SKM-1 treated with dmso at 0.1 percent for 144 hours (cell line): ENCODE results near the gene OR13C4.
"Not testable (repeated sequence)": the region's sequence is repeated elsewhere in the genome, so short reads cannot be mapped to it uniquely, and the experiment has no call there.

Experiments
- DNase-seq: peaks from one replicate; lab custom pipeline; 2025; ENCODE audit not compliant: unreplicated experiment; lab: John Stamatoyannopoulos, UW

OR13C4 gene

DNA sequence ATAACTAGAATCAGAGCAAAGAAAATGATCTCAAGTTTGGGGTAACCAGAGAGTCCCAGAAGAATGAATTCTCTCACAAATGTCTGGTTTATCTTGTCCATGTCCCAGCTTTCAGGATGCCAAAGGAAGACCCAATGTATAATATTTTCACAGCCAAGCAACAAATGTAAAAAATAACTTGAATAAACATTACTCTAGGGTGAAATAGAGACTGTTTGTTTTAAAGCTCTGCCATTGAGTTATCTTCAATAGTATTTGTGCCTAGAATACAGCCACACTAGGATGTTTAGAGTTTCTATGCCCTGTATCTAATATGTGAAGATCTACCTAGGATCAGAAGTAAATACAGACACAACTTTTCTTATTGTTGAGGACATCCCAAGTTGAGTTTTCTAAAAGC, at the start of gene OR13C4:
Gene OR13C4 (minus strand): TSS at position 101 of the 400 bp plus-strand sequence. CDS start 0 bp downstream, at position 101.
- DNase-seq, result no peak

DNA sequence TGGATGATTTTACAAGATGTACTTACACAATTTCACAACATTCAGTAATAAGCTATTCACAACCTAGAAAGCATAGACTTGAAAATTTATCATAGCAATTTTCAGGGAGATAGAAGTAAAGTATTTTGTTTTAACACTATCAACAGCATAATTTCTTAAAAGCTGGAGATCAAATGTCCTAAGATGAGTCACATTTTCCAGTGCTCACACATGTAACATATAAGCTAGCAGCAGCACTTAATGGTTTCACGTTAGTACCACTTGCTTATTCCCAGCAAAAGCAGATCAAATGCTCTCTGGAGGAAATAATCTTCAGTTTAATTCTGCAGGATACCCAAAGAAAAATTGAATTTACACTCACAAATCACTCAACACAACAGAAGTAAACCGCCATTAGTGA, 48.4 kb upstream of the OR13C4 start:
- no peak for DNase-seq

DNA sequence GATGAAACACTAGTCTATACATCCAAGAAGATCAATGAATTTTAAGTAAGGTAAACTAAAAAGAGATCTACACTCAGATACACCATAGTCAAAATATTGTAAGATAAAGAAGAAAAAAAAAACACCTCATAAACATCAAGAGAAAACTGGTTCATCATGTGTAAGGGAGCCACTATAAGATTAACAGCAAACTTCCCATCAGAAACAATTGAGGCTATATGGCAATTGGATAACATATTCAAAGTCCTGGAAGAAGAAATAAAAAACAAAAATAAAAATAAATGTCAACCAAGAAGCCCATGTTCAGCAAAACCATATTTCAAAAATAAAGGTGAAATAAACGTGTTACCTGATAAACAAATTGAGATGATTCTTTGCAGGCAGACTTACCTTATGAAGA, 45.6 kb upstream of the OR13C4 start:
- no peak for DNase-seq

DNA sequence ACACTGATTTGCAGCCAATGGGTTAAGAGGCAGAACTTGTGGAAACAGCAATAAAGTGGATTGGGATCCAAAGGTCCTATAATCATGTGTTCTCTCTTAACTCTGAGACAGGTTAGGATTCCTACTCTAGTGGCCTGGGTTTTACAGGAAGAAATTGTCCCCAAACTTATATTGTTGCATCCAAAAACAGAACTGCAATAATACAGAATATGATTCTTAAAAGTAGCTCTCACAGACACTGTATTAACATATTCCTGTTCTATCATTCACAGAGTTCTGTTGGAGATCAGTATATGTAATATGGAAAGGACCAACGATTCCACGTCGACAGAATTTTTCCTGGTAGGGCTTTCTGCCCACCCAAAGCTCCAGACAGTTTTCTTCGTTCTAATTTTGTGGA, 41.9 kb upstream of the OR13C4 start, which contains the start of gene OR13C8:
Gene OR13C8 (plus strand): TSS at position 301 of the 400 bp plus-strand sequence. CDS start 0 bp downstream, at position 301.
- no peak for DNase-seq

DNA sequence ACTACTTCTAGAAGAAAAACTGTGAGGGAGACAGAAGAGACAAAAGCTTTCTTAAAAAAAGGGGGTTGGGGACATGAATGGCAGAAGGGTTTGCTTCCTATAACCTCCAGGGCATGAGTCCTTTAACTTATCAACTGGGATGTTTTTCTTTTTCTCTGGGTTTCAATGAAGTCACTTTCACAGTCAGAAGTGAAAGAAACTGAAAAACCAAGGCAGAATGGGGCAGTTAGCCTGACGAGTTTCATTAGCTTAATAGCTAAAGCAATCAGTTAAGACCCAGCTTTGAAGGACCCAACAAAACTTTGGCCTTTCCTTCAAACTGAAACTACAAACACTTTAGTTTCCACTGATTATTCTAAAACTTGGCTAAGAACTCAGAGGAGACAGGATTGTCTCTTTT, 37.3 kb upstream of the OR13C4 start:
- no peak for DNase-seq

DNA sequence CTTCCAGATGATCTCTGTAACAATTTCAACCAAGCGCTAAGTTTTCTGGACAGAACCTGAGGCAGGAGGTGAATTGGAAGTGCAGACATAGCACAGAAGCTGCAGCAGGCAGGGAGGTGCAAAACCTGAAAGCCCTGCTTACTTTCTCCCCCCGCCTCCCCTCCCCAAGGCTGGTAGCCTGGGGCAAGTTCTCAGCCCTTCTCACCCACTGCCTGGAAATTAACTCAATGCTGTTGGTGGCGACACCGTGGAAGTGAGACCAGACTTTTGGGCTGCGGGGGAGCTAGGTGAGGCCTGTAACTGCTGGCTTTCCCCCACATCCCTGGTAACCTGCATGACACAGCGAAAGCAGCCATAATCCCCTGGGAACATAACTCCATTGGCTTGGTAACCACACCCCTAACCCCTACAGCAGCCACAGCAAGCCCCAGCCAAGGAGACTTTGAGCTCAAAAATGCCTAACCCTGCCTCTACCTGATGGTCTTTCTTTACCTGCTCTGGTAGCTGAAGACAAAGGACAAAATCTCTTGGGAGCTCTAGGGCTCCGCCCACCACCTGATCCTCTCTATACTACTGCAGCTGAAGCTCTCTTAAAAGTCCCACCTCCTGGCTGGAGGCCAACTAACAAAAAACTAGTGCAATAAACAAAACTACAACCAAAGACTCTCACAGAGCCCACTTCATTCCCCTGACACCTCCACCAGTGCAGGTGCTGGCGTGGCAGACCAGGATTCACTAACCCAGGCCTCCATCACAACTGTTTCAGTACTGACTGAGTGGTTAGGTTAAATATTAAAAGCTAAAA, 30.0 kb upstream of the OR13C4 start:
- no peak for DNase-seq

DNA sequence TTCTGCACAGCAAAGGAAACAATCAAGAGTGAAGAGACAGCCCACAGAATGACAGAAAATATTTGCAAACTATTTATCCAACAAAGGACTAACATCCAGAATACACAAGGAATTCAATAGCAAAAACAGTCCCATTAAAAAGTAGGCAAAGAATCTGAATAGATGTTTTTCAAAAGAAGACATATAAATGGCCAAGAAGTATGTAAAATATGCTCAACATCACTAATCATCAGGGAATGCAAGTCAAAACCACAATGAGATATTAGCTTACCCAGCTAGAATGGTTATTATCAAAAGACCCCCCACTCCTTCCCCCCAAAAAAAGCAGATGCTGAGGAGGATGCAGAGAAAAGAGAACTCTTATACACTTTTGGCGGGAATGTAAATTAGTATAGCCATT, 28.5 kb upstream of the OR13C4 start:
- no peak for DNase-seq

DNA sequence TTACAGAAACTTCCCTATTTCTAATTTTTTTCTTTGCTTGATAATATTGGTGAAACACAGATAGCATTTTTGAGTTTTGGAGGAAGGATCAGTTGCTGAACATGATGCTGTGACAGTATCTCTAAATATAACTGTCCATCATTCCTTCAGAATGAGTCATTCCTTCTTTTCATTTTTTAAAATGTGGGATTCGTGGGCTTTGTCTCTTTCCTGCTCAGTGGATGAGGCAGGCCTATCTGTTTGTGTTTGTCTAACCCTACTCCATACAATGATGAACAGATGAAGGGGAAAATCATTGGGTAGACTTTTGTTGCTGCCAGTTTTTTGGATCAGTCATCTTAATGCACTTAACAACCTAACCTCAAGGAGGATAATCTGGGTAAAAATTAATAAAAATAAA, 26.3 kb upstream of the OR13C4 start:
- no peak for DNase-seq

DNA sequence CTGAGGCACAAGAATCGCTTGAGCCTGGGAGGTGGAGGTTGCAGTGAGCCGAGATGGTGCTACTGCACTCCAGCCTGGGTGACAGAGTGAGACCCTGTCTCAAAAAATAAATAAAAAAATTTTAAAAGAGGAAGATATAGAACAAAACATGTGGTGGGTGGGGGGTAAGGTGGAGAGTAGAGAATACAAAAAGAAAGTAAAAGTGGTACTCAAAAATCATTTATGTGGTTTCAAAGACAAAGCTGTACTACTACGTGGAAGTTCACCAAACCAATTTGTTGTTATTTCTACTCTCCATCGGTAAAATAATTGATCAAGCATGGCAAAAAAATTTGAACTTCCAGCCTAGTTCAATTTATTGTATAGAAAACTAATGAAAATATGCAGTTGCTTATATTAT, 17.6 kb upstream of the OR13C4 start:
- DNase-seq, result no peak

DNA sequence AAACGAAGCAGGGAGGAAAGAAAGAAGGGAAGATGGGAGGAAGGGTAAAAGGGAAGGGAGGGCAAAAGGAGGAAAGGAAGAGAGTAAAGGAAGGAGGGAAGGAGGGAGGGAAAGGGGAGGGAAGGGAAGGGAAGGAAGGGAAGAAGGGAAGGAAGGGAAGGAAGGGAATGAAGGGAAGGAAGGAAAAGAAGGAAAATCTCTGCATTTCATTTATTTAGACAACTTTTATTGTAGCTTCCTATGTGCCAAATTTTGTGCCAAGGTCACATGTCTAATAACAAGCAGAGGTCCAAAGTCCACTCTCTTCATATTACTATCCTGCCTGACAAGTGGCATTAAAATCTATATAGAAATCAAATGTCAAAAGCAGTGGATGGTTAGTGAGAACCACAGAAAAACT, 12.3 kb upstream of the OR13C4 start:
- DNase-seq, result no peak

DNA sequence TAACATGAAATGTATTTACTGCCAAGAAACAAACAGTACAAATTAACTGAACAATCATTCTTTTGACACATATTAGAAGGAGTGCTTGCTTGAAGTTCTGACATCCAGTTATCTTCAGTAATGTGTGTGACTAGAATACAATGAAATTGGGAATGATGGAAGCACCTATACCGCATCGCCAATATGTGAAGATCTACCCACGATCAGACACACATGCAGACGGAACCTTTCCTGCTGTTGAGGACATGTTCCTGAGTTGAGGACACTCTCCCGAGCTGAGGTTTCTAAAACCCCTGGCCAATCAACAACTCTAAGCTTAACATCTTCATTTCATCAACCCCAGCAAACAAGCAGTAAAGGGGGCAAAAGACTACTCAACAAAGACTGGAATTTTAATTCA, 9.7 kb upstream of the OR13C4 start, which contains the start of gene OR13C3:
Gene OR13C3 (minus strand): TSS at position 101 of the 400 bp plus-strand sequence. CDS start 133 bp downstream, outside the sequence.
- no peak for DNase-seq

DNA sequence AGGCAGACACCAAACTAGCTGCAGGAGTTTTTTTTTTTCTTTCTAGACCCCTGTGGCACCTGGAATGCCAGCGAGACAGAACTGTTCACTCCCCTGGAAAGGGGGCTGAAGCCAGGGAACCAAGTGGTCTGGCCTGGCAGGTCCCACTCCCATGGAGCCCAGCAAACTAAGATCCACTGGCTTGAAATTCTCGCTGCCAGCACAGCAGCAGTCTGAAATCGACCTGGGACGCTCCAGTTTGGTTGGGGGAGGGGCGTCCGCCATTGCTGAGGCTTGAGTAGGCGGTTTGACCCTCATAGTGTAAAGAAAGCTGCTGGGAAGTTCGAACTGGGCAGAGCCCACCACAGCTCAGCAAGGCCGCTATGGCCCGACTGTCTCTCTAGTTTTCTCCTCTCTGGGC, 6.8 kb downstream of the OR13C4 start:
- not testable (repeated sequence) for DNase-seq

DNA sequence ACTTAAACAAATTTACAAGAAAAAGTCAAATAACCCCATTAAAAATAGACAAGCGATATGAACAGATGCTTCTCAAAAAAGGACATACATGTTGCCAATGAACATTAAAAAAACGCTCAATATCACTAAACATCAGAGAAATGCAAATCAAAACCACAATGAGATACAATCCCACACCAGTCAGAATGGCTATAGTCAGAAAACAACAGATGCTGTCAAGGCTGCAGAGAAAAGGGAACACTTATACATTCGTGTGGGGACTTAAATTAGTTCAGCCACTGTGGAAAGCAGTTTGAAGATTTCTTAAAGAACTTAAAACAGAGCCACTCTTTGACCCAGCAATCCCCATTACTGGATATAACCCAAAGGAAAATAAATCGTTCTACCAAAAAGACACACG, 12.1 kb downstream of the OR13C4 start:
- no peak for DNase-seq

DNA sequence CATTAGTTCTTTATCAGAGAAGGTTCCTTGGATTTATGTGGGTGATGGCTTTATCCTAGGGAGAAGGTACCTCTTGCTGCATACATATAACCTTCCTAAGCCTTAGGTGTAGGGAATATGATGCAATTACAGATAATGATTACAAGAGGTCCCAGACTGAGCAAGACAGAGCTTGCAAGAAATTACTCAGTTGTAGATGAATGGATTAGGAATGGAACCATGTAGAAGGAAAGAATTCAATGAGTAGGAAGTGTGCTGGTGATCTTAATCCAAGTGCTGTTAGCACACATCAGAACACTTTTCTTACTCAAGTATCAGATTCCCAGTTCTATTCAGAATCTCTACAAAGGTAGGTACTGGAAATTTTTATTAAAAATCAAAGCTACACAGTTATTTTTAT, 20.4 kb downstream of the OR13C4 start:
- no peak for DNase-seq

DNA sequence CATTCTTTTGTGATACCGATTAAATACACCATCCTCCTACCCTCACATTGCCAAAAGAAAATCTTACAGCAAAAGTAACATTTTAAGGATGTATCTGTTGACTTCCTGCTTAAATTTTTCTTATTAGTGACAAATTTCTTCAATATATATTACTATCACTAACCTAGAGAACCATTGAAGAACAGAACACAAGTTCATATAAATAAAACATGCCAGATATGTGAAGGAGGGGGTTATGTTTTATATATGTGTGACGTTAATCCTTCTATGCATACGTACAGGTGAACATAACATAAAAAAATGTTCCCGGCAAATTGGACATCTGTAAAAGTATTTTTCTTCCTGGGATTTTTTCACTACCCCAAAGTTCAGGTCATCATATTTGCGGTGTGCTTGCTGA, 23.0 kb downstream of the OR13C4 start, which contains the start of gene OR13F1:
Gene OR13F1 (plus strand): TSS at position 301 of the 400 bp plus-strand sequence. CDS start 0 bp downstream, at position 301.
- no peak for DNase-seq

DNA sequence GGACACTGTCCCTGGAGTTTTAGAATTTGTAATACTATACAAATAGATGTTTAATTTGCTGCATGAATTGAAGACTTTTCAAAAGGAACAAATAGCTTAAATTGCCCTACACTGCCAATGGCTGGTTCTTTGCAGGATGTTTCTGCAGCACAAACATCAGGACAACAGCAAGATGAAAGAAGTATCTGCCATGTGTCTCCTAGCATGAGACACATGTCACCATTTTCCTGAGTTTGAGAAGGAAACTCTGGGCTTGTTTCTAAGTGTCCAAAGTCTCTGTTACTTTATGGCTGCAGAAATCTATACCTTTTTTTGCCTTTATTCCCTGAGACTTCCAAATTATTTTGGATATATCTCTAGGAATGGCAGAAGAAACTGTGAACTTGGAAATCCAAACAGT, 23.6 kb downstream of the OR13C4 start:
- DNase-seq, result no peak

DNA sequence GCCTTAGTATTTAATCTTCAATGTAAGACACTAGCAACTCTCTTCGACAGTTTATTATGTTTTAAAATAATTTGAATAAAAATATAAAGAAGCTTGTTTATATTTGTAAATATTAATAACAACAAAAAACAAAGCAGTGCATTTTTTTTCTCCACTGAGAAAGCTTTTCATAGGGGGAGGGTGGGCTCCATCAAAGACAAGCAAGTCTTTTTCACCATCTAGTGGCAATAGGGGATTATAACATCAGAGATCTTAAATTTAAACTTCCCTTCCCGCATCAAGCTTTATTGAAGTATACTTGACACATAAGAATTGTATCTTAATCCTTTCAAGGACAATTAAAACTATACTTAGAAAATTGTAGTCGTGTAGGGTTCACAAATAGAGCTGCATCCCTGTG, 32.2 kb downstream of the OR13C4 start:
- no peak for DNase-seq

DNA sequence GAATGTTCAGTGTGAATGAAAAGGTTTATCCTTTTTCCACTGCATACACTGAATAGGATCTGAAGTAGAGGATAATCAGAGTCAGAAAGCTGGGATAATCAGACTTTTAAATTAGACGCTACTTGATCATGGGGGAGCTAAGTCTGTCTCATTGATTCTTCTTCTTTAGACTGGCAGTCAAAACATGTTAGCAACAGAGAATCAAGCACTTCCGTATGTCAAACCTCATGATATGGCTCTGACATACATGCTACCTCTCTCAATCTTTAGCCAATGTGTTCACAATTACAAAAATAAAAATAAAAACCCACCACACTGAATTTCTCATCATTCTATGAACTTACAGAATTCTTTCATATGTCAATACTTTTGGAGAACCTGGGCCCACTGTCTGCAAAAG, 42.0 kb downstream of the OR13C4 start:
- DNase-seq, result no peak

DNA sequence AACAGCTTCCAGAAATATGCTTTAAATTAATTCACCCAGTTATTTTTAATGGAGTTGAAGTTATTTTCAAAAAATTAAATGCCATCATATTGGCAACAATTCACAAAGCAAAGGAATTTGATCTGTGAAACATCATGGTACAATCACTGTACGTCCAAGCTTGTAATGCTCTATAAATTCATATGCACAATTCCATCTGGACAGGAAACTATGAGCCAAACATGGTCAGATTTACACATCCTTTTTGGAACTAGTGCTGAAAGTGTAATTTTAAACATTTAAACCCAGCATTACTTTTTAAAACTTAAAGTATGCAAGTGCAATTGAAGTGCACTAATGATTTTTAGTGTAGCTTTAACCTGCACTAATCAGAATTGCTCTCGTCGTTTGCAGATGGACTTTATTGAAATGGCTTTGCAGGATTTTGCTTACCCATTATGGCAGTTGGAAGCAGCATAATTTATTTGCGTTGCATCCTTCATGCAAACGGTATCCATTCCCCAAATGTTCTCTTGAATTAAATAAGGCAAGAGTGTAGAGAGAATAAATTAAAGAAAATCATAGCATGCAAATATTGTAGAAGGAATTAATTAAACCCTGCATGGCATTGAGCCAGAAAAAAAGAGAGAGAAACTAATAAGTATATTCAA, 44.0 kb downstream of the OR13C4 start:
- DNase-seq, result no peak
